ENCODE measurements around the gene RCC2.
A peak's percentile ranks its signal among the peaks of the same experiment; 100 is the strongest.

RCC2 gene

DNA sequence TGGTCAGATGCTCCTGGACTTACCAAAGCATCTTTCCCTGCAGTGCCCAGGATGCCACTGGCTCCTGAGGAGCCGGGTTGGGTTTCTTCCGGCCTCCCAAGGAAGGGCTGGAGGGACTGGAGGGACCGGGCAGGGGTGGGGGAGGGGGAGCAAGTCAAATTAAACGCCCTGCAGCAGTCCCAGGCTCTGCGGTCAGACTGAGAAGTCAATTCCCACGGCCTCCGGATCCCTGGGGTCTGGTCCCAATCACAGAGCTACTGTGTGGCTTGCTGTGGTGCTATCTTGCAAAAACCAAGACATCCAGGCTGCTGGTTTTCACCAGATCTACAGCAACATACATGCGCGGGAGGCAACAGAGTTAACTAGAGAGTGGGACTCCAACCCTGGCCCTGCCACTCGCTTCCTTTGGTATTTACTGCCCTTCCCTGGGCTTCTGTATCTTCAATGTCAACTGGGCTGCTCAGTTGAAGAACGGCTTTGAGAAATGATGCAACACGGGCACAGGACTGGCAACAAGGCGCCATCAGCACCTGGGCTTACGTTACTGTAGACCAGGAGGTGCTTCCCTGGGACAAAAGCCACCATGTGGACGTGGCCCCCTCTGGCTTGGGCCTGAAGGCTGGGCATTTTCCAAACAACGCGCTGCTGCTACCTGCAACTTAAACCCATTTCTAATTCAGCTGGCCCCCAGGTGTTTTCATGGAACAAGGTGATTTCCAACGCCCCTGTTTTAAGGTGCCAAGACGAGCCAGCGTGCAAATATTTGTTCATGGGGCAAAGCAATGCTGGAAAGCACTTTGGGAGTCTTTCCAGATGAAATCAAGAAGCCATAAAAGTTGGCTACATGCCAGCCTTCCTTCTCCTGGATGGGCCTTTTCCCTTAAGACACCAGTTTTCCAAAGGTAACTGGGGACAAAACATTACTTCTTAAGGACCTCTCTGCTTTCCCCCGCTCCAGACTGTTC lies 11.5 kb downstream of the RCC2 start:
- TF ChIP-seq, protein P1, sequence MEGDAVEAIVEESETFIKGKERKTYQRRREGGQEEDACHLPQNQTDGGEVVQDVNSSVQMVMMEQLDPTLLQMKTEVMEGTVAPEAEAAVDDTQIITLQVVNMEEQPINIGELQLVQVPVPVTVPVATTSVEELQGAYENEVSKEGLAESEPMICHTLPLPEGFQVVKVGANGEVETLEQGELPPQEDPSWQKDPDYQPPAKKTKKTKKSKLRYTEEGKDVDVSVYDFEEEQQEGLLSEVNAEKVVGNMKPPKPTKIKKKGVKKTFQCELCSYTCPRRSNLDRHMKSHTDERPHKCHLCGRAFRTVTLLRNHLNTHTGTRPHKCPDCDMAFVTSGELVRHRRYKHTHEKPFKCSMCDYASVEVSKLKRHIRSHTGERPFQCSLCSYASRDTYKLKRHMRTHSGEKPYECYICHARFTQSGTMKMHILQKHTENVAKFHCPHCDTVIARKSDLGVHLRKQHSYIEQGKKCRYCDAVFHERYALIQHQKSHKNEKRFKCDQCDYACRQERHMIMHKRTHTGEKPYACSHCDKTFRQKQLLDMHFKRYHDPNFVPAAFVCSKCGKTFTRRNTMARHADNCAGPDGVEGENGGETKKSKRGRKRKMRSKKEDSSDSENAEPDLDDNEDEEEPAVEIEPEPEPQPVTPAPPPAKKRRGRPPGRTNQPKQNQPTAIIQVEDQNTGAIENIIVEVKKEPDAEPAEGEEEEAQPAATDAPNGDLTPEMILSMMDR (IDR thresholded peaks at IDR 0.05; ENCODE audit: borderline replicate concordance, insufficient read depth, low read depth, low read length): no peak

DNA sequence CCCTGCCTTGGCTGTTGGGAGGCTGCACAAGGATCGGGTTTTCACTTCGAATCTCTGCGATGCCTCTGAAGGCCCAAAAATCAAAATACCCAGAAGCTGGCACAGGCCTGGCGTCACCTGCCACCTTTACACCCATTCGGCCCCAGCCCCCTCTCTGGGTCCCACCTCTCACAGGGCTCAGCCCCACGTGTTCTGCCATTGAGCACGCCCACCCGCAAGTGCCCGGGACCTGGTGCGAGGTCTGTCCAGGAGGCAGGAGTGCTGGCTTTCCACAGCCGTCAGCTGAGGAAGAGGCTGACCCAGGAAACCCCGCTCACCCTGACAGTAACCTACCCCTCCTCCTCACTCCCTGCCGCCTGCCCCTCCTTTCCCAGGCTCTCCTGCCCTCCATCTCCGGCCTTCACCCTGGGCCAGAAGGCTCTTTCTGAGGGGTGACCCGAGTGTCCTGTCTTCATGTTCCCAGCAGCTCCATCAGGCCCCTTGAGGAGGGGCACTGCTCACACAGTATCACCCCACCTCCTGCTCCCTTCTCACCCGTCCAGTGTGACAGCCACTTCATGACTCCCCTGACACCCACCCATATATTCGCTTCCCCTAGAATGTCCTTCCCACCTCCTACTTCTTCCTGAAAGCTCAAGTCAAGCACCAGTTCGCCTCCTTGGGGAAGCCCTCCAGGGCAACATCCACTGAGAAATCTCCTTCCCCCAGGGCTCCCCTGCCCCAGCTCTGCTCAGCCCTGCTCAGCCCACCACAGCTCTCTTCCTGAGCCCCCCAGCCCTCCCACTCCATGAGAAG lies 13.5 kb downstream of the RCC2 start:
- TF ChIP-seq, protein P1 (IDR thresholded peaks at IDR 0.05; ENCODE audit: borderline replicate concordance, insufficient read depth, low read depth, low read length): no peak
- no peak overlapping the region for H3K4me3 ChIP-seq (ENCODE audit: low read depth, low read length)

More for the DNA sequence above, 11.5 kb downstream of the RCC2 start:
- no peak overlapping the region for H3K4me3 ChIP-seq (ENCODE audit: low read depth, low read length)

DNA sequence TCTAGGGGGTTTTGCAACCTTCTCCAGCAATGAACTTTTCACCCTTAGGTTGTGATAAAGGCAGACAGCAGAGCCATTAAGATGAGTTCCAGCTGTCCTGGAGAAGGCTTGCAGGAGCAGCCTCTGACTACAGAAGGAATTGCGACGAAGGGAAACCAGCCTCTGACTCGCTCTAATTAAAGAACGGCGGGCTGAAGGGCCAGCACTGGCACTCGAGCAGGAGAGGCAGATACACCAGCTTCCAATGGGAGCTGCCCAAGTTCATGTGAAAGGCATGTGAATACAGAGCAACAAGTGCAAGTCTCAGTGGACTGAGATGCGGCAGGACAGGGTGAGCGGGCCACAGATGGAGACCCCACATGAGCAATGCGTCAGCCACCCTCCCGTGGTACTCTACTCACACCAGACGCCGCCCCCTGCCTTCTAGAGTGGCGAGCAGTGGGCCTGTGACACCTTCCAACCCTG lies 15.7 kb downstream of the RCC2 start:
- TF ChIP-seq, protein P1 (IDR thresholded peaks at IDR 0.05; ENCODE audit: borderline replicate concordance, insufficient read depth, low read depth, low read length): no peak

DNA sequence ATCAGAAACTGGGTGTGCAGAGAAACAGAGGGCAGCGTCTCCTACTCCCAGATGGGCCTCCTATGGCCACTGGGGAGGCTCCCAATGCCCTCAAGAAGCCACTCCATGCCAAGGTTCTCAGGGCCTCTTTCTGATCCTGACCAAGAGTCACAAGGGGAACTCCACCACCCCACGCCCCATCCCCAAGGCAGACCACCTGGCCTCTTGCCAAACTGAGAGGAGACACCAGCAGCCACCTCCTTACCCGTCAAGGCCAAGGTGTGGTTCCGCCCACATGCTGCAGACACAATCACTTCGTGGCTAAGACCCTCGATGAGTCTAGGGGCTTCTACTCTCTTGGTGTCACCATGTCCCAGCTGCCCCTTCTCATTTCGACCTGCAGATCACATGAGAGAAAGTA lies 17.0 kb downstream of the RCC2 start:
- no peak overlapping the region for H3K4me3 ChIP-seq (ENCODE audit: low read depth, low read length)
- TF ChIP-seq, protein P1 (IDR thresholded peaks at IDR 0.05; ENCODE audit: borderline replicate concordance, insufficient read depth, low read depth, low read length): no peak

More for the DNA sequence above, 15.7 kb downstream of the RCC2 start:
- no peak overlapping the region for H3K4me3 ChIP-seq (ENCODE audit: low read depth, low read length)

DNA sequence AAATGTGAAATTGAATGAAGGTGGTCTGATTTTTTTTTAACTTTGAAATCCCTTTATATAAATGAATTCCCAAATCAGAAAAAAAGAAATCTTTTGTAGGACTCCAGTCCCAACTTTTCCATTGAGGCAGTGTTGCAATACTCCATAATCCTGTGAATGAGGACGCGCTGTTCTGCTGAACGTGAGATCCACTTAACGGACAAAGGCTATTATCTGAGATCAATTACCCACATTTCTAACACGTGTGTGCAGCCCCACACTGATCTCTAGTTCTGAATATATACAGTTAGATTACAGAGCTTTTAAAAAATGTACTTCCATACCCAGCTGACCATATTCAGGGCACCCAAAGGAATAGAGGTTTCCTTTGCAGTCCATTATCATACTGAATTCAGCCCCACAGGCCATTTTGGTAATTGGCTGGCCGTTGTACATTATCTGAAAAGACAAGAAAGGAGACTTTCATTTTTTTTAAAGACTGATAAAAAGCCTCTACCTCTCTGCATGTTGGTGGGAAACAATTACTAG lies 19.0 kb downstream of the RCC2 start:
- H3K4me3 ChIP-seq (ENCODE audit: low read depth, low read length): no peak overlapping the region
- TF ChIP-seq, protein P1 (IDR thresholded peaks at IDR 0.05; ENCODE audit: borderline replicate concordance, insufficient read depth, low read depth, low read length): no peak

DNA sequence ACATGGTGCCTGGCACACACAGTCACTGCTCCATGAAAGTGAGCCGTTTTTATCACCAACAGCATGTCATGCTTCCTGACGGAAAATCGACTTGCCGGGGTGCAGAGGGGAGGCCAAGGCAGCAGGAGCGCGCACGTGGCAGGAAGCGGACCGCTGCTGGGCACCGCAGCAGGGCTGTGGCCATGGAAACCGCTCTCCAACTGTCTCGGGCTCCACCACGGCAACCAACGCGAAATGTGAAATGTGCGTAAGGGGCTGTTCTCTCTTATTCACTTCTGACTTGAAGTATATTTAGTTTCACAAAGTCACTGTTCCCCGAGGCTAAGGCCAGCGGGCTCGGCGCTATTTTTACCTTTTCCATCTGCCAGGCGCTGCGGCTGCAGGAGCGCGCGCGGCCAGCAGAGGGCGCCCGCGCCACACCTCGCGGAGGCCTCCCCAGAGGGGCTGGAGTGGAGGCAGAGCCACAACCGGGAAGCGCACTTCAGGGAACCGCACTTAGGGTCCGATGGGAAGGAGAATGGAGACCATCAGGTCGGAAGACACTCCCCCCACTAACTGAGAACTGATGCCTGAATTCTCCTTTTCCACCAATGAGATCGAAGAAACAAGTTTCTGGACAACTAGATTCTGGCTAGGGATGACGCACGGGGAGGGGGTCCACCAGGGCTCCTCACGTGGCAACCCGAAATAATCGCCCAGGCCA lies 19.7 kb downstream of the RCC2 start:
- TF ChIP-seq, protein P1 (IDR thresholded peaks at IDR 0.05; ENCODE audit: borderline replicate concordance, insufficient read depth, low read depth, low read length): peak; percentile 98
- no peak overlapping the region for H3K4me3 ChIP-seq (ENCODE audit: low read depth, low read length)

Measured in GM12875 (cell line).